NCI-H345 treated with DMSO at 0.1 percent for 48 hours (cell line): Measurements from ENCODE around the gene SERPINI2.

Source experiments
- DNase-seq: peaks from one replicate; lab custom pipeline; 2025; ENCODE audit not compliant: unreplicated experiment; lab: John Stamatoyannopoulos, UW

Gene SERPINI2

DNA sequence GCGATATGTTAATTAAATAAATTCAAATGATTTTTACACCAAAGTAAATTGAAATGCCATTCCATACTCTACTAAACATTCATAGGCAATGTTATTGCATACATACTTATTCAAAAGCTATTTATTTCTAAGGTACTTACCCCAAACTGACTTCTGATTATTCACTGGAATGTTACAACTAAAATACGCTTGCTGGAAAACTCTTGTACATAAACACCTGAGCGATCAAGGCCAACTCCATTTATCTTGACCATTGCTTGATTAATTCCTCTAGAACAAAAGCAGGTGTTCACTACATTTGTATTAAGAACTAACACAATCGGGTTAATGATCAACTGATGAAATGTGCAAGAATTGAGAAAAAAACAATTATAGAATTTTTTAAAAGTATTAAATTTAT, at the start of gene SERPINI2:
Gene SERPINI2, minus strand, starts transcription at position 180 of the 400 bp plus-strand sequence. CDS start 2,208 bp downstream, outside the sequence.
- no peak for DNase-seq

GRCh38 chr3:167521006-167521355, 47.1 kb upstream of the SERPINI2 start:
- DNase-seq, result no peak

- no peak for DNase-seq
Observed at GRCh38 chr3:167520266-167521005, 46.6 kb upstream of the SERPINI2 start.

DNA sequence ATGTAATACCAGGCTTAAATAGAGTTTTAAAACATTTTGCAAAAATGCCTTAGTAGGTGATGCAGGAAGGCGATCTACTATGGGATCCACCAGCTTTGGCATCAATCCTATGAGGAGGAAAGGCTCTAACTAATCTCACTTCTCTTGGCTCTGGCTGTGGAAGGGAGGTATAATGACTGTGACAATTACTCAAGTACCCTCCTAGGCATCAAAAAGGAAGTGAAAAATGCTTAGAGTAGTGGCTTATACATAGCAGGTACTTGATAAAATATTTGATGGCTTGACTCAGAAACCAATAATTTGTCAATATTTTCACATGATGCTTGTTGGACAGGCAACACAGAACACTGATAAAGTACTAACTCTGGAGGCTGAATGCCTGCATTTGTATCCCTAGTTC, 34.1 kb upstream of the SERPINI2 start:
- DNase-seq, result no peak

DNA sequence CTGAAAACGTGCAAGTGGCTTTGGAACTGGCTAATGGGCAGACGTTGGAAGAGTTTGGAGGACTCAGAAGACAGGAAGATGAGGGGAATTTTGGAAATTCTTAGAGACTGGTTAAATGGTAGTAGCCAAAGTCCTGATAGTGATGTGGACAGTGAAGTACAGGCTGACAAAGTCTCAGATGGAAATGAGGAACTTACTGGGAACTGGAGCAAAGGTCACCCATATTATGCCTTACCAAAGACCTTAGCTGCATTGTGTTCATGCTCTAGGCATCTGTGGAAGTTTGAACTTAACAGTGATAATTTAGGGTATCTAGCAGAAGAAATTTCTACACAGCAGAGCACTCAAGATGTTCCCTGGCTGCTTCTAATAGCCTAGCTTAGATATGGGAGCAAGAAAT, 28.6 kb upstream of the SERPINI2 start:
- no peak for DNase-seq

DNA sequence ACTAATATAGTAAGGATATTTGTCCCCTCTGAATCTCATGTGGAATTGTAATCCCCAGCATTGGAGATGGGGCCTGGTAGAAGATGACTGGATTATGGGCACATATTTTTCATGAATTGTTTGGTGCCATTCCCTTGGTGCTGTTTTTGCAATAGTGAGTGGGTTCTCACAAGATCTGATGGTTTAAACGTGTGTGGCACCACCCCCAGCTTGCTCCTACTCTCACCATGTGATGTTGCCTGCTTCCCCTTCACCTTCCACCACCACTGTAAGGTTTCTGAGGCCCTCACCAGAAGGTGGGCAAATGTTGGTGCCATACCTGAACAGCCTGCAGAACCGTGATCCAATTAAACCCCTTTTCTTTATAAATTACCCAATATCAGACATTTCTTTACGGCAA, 28.1 kb upstream of the SERPINI2 start:
- no peak for DNase-seq

DNA sequence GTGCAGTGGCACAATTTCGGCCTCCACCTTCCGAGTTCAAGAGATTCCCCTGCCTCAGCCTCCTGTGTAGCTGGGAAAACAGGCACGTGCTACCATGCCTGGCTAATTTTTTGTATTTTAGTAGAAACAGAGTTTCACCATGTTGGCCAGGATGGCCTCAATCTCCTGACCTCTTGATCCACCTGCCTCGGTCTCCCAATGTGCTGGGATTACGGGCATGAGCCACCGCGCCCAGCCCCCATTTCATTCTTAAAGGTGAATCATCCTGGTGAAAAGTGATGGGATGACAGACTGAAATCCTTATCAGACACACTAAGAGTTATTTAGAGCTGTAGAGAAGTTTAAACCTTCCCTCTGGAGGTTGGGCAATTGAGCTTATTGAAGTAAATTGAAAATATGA, 24.1 kb upstream of the SERPINI2 start:
- DNase-seq, result no peak

- DNase-seq, result no peak
Observed at GRCh38 chr3:167493244-167493643, 19.4 kb upstream of the SERPINI2 start.

DNA sequence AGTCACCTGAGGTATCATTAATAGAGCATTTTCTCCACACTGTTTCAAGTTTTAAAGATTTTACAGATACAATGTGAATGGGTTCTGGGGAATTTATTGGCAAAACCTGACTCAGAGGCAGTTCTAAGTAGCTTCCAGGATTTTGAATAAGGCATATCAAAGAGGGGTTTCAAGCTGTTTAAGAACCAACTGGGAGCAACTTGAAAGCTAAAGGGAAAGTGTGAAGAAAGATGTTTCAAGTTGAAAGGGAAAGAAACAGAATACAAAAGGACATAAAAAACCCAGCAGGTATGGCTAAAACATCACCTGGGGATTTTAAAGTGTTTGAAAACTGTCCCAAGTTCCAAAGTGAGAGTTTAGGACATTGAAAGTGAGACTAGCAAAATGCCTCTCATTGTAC, 17.8 kb upstream of the SERPINI2 start:
- DNase-seq, result no peak

GRCh38 chr3:167489571-167489970, 15.7 kb upstream of the SERPINI2 start:
- DNase-seq, result no peak

DNA sequence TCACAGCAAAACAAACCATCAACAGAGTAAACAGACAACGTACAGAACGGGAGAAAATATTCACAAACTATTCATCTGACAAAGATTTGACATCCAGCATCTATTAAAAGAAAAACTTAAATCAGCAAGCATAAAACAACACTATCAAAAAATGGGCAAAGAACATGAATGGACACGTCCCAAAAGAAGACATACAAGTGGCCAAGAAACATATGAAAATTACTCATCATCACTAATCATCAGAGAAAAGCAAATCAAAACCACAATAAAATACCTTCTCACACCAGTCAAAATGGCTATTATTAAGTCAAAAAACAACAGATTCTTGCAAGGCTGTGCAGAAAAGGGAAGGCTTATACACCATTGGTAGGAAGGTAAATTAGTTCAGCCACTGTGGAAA, 13.7 kb upstream of the SERPINI2 start:
- no peak for DNase-seq

DNA sequence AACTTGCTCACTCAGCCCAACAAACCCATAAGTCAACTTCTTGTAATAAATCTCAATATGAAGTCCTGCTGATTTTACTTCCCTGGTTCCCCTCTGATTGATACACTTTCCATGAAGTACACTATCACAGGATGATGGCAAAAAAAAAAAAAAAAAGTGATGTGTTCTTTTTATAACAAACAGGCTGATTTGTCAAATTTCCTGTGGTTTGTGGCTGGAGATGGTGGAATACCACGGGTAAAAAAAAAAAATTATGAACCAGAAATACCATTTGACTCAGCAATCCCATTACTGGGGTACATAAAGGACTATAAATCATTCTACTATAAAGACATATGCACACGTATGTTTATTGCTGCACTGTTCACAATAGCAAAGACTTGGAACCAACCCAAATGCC, 10.7 kb upstream of the SERPINI2 start:
- no peak for DNase-seq

GRCh38 chr3:167483708-167484475, 10.1 kb upstream of the SERPINI2 start:
- DNase-seq, result no peak

- DNase-seq, result no peak
Observed at GRCh38 chr3:167481164-167481563, 7.3 kb upstream of the SERPINI2 start.

DNA sequence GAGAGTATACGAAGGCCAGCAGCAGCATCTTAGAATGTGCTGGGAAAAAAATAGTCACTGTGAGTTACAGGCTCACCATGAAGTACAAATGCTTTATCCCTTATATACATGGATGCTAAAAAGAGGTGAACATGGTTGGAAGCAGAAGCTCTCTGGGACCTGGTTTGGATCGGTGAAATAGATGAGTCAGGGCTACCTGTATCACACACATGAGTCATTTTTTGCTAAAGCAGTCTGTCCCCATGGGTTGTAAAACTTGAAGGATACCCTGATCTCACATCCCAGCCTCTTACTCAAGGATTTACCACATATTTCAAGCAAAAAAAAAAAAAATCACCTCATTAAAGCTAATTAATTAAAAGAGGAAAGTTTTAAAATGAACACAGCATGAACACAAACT, 6.9 kb upstream of the SERPINI2 start:
- no peak for DNase-seq

DNA sequence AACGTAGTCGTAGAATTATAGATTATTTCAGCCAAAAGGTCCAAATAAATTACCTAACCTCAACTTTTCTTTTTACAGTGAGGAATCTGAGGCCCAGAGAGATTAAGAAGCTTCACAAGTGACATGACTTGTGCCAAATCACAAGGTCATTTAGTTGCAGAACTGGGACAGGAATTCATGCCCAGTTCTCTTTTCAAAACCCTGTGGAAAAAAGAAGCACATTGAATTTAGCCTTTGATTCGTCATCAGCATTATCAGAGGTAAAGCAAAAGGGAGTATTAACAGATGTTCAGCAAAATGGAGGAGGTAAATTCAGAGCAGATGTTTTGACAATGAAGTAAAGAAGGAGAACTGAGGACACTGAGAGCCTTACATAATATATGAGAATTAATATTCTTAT, 4.5 kb downstream of the SERPINI2 start:
- DNase-seq, result no peak

DNA sequence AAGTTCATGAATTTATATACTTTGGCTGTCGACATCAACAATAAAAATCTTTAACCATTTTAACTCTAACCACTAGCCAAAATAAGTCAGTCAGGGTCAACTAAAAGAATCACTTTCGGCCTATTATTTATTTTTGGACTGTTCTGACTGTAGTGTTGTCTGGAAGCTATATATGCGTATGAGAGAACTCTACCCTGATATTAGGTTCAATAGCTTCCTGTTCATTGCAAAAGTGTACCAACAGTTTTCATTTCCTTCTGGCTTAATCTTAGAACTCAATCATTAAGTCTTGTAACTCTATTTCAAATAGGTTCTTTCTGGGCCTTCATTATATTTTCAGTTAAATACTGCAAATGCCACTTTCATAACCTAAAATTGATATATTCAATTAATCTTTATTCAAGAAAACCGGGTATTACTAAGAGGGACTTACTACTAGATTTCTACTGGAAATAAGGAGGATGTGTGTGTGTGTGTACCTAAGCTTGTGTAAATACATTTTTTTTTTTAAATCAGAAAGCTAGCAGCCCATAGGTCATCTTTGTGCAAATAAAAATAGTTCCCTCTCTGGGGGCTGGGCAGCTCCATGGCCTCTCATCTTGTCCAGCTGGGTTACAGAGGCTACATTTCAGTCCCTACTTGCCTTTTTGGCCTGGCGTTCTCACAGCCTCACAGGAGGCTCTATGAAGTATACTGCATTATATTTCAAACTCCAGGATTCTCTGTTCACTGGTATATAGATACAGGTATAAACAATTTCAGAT, 5.8 kb downstream of the SERPINI2 start:
- DNase-seq, result no peak

GRCh38 chr3:167466966-167467365, 6.9 kb downstream of the SERPINI2 start:
- DNase-seq, result no peak

DNA sequence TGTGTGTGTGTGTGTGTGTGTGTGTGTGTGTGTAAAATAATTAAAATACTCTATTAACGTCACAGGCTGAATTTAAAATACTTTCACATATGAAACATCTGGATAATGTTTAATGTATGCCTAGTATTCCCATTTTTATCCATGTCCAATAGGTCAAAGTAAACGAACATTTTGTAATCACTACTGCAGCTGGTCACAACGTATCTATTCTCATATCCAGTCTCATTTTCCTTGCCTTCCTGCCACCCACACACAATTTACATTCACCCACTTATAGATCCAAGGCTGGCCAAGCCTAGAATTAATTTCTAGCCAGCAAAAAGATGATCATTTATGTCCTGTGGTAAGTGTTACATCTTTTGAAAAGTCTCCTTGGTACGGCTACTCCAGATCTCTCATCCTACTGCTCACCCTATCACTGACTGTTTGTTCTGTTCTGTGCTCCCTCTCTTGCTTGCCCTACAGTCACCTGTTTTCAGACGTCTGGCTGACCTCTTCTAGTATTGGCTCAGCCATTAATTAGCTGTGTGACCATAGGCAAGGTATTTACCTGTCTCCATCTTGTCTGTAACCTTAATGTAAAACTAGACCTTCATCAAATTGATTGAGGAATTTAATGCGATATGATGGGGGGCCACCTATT, 17.6 kb downstream of the SERPINI2 start:
- DNase-seq, result no peak

DNA sequence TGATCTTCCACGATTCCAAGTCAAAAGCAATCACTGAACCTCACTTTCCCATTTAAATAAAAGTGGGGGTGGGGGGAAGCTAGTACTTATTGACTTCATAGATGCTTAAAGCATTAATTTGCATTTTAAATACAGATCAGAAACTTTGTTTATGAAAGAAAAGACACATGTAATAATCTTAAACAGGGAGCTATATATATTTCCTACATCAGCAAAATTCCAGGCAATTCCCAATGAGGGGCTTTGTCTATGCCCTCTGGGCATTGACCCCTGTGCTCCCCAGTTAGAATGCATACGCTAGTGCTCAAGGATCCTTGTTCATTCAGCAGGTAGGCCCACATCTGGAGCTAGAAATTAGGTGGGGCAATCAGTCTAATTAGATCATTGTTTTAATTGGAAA, 20.0 kb downstream of the SERPINI2 start:
- DNase-seq, result no peak

DNA sequence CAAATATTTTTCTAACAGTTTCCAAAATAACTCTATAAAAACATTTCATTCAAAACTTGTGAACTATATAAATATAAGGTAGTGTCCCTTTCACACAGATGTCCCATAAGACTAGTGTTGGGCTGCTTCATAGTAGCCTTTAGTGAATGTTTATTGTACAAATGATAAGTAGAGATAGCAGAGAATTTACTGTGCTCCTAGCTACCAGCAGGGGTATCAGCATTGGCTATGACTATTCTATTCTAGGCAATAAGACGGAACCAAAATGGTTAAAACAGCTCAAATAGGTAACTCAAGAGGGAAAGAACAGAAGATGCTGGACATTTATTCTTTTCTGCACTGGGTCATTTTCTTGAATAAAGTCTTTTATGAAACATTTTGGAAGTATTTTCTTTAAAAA, 22.6 kb downstream of the SERPINI2 start:
- DNase-seq, result no peak
